ENCODE data around the gene RSPH10B2. TPM values are rescaled to one million over a fixed set of nuclear protein-coding genes. Genes with fewer than 3 reads are reported as not detected.
A peak's percentile ranks its signal among the peaks of the same experiment; 100 is the strongest.
"Not testable (repeated sequence)": the region's sequence is repeated elsewhere in the genome, so short reads cannot be mapped to it uniquely, and the experiment has no call there.

The RSPH10B2 gene
- total RNA-seq, 3 donors from 2014 or later = 0.44 TPM; not detected in 2

- H3K27me3 ChIP-seq; H3K27ac ChIP-seq; intact Hi-C loops (cut with DNase I; ENCODE audit: low total_unique reads); H3K4me1 ChIP-seq; H3K4me3 ChIP-seq; DNase-seq (ENCODE audit: low spot score in 2 of 2); H3K36me3 ChIP-seq; H3K9me3 ChIP-seq: not testable (repeated sequence)
Measured at GRCh38 chr7:6794276-6794675, 40.4 kb downstream of the RSPH10B2 start.

DNA sequence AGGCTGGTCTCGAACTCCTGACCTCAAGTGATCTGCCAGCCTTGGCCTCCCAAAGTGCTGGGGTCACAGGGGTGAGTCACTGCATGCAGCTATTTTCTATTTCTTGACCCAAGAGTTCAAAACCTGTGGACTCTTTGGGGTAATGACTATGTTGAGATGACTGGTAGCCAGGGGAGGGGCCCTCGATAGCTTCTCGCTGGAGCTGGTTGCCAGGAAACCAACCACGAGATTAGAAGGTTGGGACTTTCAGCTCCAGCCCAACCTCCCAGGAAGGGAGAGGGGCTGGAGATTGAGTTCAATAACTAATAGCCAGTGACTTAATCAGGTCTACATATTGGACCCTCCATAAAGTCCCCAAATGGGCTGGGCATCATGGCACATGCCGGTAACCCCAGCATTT is 43.3 kb downstream of the RSPH10B2 start:
- H3K27me3 ChIP-seq; DNase-seq (ENCODE audit: low spot score in 2 of 2); H3K9me3 ChIP-seq; H3K27ac ChIP-seq; H3K36me3 ChIP-seq; intact Hi-C loops (cut with DNase I; ENCODE audit: low total_unique reads); H3K4me1 ChIP-seq; H3K4me3 ChIP-seq: not testable (repeated sequence)

DNA sequence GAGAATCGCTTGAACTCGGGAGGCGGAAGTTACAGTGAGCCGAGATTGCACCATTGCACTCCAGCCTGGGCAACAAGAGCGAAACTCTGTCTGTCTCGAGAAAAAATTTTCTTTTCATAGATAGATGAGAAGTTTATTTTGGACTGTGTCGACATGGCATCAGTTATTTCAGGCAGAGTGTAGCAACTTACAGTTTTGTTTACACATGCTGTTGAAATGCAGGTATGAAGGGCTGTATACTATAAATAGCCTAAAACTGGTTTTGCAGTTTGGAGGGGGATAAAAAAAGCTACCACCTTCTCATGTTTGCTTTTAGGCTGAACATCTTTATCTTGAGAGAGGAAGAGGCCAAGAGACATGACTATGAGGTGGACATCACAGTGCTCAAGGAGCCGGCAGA is 44.1 kb downstream of the RSPH10B2 start:
- H3K27me3 ChIP-seq; intact Hi-C loops (cut with DNase I; ENCODE audit: low total_unique reads); H3K4me1 ChIP-seq; H3K36me3 ChIP-seq; H3K4me3 ChIP-seq; H3K9me3 ChIP-seq; H3K27ac ChIP-seq; DNase-seq (ENCODE audit: low spot score in 2 of 2): not testable (repeated sequence)

GRCh38 chr7:6799887-6800286 is 46.0 kb downstream of the RSPH10B2 start:
- H3K4me3 ChIP-seq; intact Hi-C loops (cut with DNase I; ENCODE audit: low total_unique reads); H3K27me3 ChIP-seq; H3K4me1 ChIP-seq; H3K9me3 ChIP-seq; H3K27ac ChIP-seq; DNase-seq (ENCODE audit: low spot score in 2 of 2); H3K36me3 ChIP-seq: not testable (repeated sequence)

DNA sequence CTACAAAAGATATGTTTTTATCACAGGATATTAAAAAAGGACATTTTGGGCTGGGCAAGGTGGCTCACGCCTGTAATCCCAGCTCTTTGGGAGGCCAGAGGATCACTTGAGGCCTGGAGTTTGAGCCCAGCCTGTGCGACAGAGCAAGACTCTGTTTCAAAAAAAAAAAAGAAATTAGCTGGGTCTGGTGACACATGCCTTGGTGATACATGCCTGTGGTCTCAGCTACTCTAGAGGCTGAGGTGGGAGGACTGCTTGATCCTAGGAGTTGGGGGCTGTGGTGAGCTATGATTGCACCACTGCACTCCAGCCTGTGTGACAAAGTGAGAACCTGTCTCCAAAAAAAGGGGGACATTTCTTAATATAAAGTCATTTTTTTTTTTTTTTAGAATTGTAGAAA is 46.4 kb downstream of the RSPH10B2 start:
- H3K27me3 ChIP-seq; H3K27ac ChIP-seq; H3K36me3 ChIP-seq; intact Hi-C loops (cut with DNase I; ENCODE audit: low total_unique reads); H3K4me1 ChIP-seq; H3K4me3 ChIP-seq; H3K9me3 ChIP-seq; DNase-seq (ENCODE audit: low spot score in 2 of 2): not testable (repeated sequence)

- H3K9me3 ChIP-seq; H3K27me3 ChIP-seq; H3K36me3 ChIP-seq; intact Hi-C loops (cut with DNase I; ENCODE audit: low total_unique reads); DNase-seq (ENCODE audit: low spot score in 2 of 2); H3K4me1 ChIP-seq; H3K4me3 ChIP-seq; H3K27ac ChIP-seq: not testable (repeated sequence)
Measured at GRCh38 chr7:6807393-6807918, 53.6 kb downstream of the RSPH10B2 start.

GRCh38 chr7:6807959-6808358 is 54.1 kb downstream of the RSPH10B2 start:
- DNase-seq (ENCODE audit: low spot score in 2 of 2); H3K27ac ChIP-seq; intact Hi-C loops (cut with DNase I; ENCODE audit: low total_unique reads); H3K4me3 ChIP-seq; H3K9me3 ChIP-seq; H3K4me1 ChIP-seq; H3K36me3 ChIP-seq; H3K27me3 ChIP-seq: not testable (repeated sequence)

DNA sequence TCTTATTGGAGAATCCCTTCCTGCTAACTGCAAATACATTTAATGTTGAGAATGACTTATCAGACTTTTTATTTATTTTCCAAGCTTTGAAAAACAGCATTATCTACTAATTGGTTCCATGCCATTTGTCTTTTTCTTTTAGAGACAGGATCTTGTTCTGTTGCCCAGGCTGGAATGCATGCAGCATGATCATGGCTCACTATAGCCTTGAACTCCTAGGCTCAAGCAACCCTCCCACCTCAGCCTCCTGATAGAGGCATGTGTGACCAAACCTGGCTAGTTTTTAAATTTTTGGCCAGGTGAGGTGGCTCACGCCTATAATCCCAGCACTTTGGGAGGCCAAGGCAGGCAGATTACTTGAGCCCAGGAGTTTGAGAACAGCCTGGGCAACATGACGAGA is 59.1 kb downstream of the RSPH10B2 start:
- H3K27ac ChIP-seq; intact Hi-C loops (cut with DNase I; ENCODE audit: low total_unique reads); DNase-seq (ENCODE audit: low spot score in 2 of 2); H3K4me1 ChIP-seq; H3K27me3 ChIP-seq; H3K36me3 ChIP-seq; H3K4me3 ChIP-seq; H3K9me3 ChIP-seq: not testable (repeated sequence)

DNA sequence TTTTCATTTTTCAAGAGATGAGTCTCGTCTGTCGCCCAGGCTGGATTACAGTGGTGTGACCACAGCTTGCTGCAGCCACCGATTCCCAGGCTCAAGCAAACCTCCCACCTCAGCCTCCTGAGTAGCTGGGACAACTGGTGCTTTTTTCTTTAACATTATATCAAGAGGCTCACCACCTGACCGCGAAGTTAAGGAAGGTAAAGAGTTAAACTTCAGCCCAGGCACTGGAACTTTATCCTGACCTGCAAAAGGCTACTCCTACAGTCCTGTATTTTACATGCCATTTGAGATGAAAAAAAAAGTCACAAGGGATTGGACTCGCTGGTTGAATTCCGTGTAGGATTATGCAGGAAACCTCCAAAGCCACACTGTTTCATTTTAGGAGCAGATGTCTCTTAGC is 61.6 kb downstream of the RSPH10B2 start:
- H3K9me3 ChIP-seq; H3K36me3 ChIP-seq; H3K4me1 ChIP-seq; H3K4me3 ChIP-seq; H3K27me3 ChIP-seq; H3K27ac ChIP-seq; intact Hi-C loops (cut with DNase I; ENCODE audit: low total_unique reads); DNase-seq (ENCODE audit: low spot score in 2 of 2): not testable (repeated sequence)

GRCh38 chr7:6821622-6822021 is 67.7 kb downstream of the RSPH10B2 start:
- intact Hi-C loops (cut with DNase I; ENCODE audit: low total_unique reads); DNase-seq (ENCODE audit: low spot score in 2 of 2); H3K27me3 ChIP-seq; H3K9me3 ChIP-seq; H3K36me3 ChIP-seq; H3K4me1 ChIP-seq; H3K27ac ChIP-seq; H3K4me3 ChIP-seq: not testable (repeated sequence)

DNA sequence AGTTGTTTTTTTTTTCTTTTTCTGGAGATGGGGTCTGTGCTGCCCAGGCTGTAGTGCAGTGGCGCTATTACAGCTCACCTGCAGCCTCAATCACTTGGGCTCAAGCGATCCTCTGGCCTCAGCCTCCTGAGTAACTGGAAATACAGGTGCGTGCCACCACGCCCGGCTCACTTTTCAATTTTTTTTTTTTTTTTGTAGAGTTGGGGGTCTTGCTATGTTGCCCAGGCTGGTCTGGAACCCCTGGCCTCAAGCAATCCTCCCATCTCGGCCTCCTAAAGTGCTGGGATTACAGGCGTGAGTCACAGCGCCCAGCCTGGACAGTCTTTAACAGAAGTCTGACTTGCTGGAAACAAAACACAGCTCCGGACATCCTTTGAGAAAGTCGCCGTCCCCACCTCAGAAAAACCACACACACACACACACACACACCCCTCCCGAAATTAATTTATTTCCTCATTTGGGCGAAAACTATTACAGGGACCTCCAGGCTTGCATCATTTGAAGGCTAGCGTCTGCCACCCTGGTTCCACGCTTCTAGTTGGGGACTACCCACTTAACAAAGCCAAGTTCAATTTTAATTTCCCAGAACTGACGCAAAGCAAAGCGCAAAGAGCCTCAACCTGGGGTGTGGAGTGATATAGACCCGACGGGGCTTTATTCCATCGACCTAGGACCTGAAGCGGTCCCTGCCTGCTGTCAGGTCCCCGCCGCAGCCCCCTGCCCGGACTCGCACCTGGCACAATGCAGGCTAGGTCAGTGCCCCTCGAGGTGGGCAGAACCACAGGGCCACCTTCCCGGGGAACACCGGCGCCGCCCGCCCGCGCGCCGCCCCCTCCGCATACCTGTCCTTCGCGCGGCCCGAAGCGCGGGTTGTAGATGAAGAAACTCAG is 71.6 kb downstream of the RSPH10B2 start:
- H3K4me1 ChIP-seq; H3K36me3 ChIP-seq; intact Hi-C loops (cut with DNase I; ENCODE audit: low total_unique reads); DNase-seq (ENCODE audit: low spot score in 2 of 2); H3K27me3 ChIP-seq; H3K27ac ChIP-seq; H3K9me3 ChIP-seq: not testable (repeated sequence)
- peak overlapping the region; percentile 51 to 73 (median 66) for H3K4me3 ChIP-seq

Measured in breast epithelium (tissue), 4 donors.